Measurements from ENCODE around the gene CRIP3. TPM values are rescaled to one million over a fixed set of nuclear protein-coding genes. Genes with fewer than 3 reads are reported as not detected.

CRIP3 gene
- total RNA-seq, 1 experiment from 2014 or later = not detected

- DNase-seq = peak in 1 of 2 experiments; percentile 55
- Histone ChIP-seq H3K27me3 (replicated peaks; ENCODE audit: control insufficient read depth, insufficient read depth, low read length) (no peaks in the 10 kb centered on the region), H3K4me3 (ENCODE audit: low read depth, low read length) (no peak overlapping the region), H3K4me1 (peaks cover 14% of the 10 kb centered on the region), H3K36me3 (ENCODE audit: control insufficient read depth, insufficient read depth, low read length) (no peaks in the 10 kb centered on the region; the same call in 1 of the 2 replicates), H3K9me3 (no peaks in the 10 kb centered on the region)
- BruUV-seq (replicated peaks) = no TSS peak
- TF ChIP-seq, protein P1, sequence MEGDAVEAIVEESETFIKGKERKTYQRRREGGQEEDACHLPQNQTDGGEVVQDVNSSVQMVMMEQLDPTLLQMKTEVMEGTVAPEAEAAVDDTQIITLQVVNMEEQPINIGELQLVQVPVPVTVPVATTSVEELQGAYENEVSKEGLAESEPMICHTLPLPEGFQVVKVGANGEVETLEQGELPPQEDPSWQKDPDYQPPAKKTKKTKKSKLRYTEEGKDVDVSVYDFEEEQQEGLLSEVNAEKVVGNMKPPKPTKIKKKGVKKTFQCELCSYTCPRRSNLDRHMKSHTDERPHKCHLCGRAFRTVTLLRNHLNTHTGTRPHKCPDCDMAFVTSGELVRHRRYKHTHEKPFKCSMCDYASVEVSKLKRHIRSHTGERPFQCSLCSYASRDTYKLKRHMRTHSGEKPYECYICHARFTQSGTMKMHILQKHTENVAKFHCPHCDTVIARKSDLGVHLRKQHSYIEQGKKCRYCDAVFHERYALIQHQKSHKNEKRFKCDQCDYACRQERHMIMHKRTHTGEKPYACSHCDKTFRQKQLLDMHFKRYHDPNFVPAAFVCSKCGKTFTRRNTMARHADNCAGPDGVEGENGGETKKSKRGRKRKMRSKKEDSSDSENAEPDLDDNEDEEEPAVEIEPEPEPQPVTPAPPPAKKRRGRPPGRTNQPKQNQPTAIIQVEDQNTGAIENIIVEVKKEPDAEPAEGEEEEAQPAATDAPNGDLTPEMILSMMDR (IDR thresholded peaks at IDR 0.05; ENCODE audit: insufficient read depth in 1 of 2, low read depth in 1 of 2, low read length in 1 of 2, severe bottlenecking in 1 of 2, unreplicated experiment in 1 of 2) = peak; percentile 53 to 58
- no peak overlapping the region for H3K4me3 Mint-ChIP-seq (ENCODE audit: unreplicated experiment)
- H3K4me1 Mint-ChIP-seq (ENCODE audit: low read depth, unreplicated experiment) = peaks cover 14% of the 10 kb centered on the region
- POLR2A ChIA-PET = no interaction called here
- H3K36me3 Mint-ChIP-seq (ENCODE audit: insufficient read depth, unreplicated experiment) = peaks cover 6% of the 10 kb centered on the region
- CTCF ChIA-PET = interaction anchor here (1.0 to 1.3 kb wide), 5 partner anchors 21 to 105 kb away, joined by 3 to 10 read pairs (median 6); partner anchors contain the start of gene DNPH1
- no peak overlapping the region for H3K27ac Mint-ChIP-seq (ENCODE audit: unreplicated experiment)
- no peaks in the 10 kb centered on the region for H3K9me3 Mint-ChIP-seq (ENCODE audit: unreplicated experiment)
- H3K27me3 Mint-ChIP-seq (ENCODE audit: insufficient read depth, unreplicated experiment) = peaks cover 3% of the 10 kb centered on the region
- intact Hi-C loops (cut with micrococcal nuclease; ENCODE audit: unreplicated experiment) = loop anchor here (1.0 to 10.0 kb wide), 2 partner anchors 71 to 430 kb away; no protein-coding TSS in a partner anchor
These were observed 26.0 kb upstream of the CRIP3 start for GRCh38 chr6:43334466-43335095.

DNA sequence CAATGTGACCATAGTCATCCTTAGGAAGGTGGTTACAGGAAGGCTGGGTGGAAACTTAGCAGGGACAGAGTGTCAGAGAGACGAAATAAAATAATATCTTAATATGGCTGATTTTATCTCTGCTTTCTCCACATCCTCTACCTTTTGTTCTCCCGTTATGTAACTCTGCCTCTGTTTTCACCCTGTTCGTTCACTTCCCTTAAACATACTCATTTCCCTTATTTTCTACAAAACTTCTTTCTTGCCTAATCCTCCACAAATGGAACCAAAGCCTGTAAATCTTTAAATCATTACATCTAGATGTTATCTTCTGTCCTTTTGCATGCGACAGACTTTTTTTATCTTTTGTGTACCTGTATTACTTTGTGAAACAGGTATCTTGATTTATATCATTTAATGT lies 23.3 kb upstream of the CRIP3 start:
- Mint-ChIP-seq H3K27me3 (ENCODE audit: insufficient read depth, unreplicated experiment) (peaks cover 3% of the 10 kb centered on the region), H3K4me3 (ENCODE audit: unreplicated experiment) (no peak overlapping the region), H3K27ac (ENCODE audit: unreplicated experiment) (no peak overlapping the region), H3K4me1 (ENCODE audit: low read depth, unreplicated experiment) (peaks cover 14% of the 10 kb centered on the region), H3K9me3 (ENCODE audit: unreplicated experiment) (no peaks in the 10 kb centered on the region), H3K36me3 (ENCODE audit: insufficient read depth, unreplicated experiment) (no peaks in the 10 kb centered on the region)
- TF ChIP-seq, protein P1 (IDR thresholded peaks at IDR 0.05; ENCODE audit: insufficient read depth in 1 of 2, low read depth in 1 of 2, low read length in 1 of 2, severe bottlenecking in 1 of 2, unreplicated experiment in 1 of 2) = no peak
- Histone ChIP-seq H3K4me1 (peaks cover 14% of the 10 kb centered on the region), H3K9me3 (no peaks in the 10 kb centered on the region), H3K36me3 (ENCODE audit: control insufficient read depth, insufficient read depth, low read length) (no peaks in the 10 kb centered on the region; the same call in 1 of the 2 replicates), H3K27me3 (replicated peaks; ENCODE audit: control insufficient read depth, insufficient read depth, low read length) (no peaks in the 10 kb centered on the region), H3K4me3 (ENCODE audit: low read depth, low read length) (no peak overlapping the region)
- intact Hi-C loops (cut with micrococcal nuclease; ENCODE audit: unreplicated experiment) = loop anchor here (10.0 kb wide), 1 partner anchor 427 kb away; no protein-coding TSS in a partner anchor
- ChIA-PET CTCF (no interaction called here), POLR2A (no interaction called here)
- no peak for DNase-seq
- BruUV-seq (replicated peaks) = no TSS peak

GRCh38 chr6:43331470-43331869 lies 22.8 kb upstream of the CRIP3 start:
- no peaks in the 10 kb centered on the region for H3K27me3 ChIP-seq (replicated peaks; ENCODE audit: control insufficient read depth, insufficient read depth, low read length)
- TF ChIP-seq, protein P1 (IDR thresholded peaks at IDR 0.05; ENCODE audit: insufficient read depth in 1 of 2, low read depth in 1 of 2, low read length in 1 of 2, severe bottlenecking in 1 of 2, unreplicated experiment in 1 of 2) = no peak
- peaks cover 14% of the 10 kb centered on the region for H3K4me1 ChIP-seq
- no TSS peak for BruUV-seq (replicated peaks)
- no peaks in the 10 kb centered on the region for H3K36me3 ChIP-seq (ENCODE audit: control insufficient read depth, insufficient read depth, low read length)
- H3K4me3 ChIP-seq (ENCODE audit: low read depth, low read length) = no peak overlapping the region
- intact Hi-C loops (cut with micrococcal nuclease; ENCODE audit: unreplicated experiment) = loop anchor here (10.0 kb wide), 1 partner anchor 427 kb away; no protein-coding TSS in a partner anchor
- no peaks in the 10 kb centered on the region for H3K36me3 Mint-ChIP-seq (ENCODE audit: insufficient read depth, unreplicated experiment)
- no peaks in the 10 kb centered on the region for H3K9me3 ChIP-seq
- DNase-seq = no peak
- H3K4me1 Mint-ChIP-seq (ENCODE audit: low read depth, unreplicated experiment) = peaks cover 14% of the 10 kb centered on the region
- ChIA-PET CTCF (no interaction called here), POLR2A (no interaction called here)
- peaks cover 3% of the 10 kb centered on the region for H3K27me3 Mint-ChIP-seq (ENCODE audit: insufficient read depth, unreplicated experiment)
- no peak overlapping the region for H3K27ac Mint-ChIP-seq (ENCODE audit: unreplicated experiment)
- no peaks in the 10 kb centered on the region for H3K9me3 Mint-ChIP-seq (ENCODE audit: unreplicated experiment)
- no peak overlapping the region for H3K4me3 Mint-ChIP-seq (ENCODE audit: unreplicated experiment)

Data from Caco-2 (cell line).